Measurements from ENCODE around the gene ARHGEF7. TPM values are rescaled to one million over a fixed set of nuclear protein-coding genes. Genes with fewer than 3 reads are reported as not detected.

The ARHGEF7 gene
- total RNA-seq, 1 donor from 2014 or later, result 227 TPM

GRCh38 chr13:111243981-111244380 lies 128.9 kb downstream of the ARHGEF7 start:
- Mint-ChIP-seq H3K27me3 (ENCODE audit: unreplicated experiment) (no peaks in the 10 kb centered on the region), H3K9me3 (ENCODE audit: unreplicated experiment) (peaks cover 4% of the 10 kb centered on the region), H3K27ac (ENCODE audit: unreplicated experiment) (no peak overlapping the region), H3K4me1 (ENCODE audit: low read depth, unreplicated experiment) (peaks cover 13% of the 10 kb centered on the region), H3K4me3 (ENCODE audit: unreplicated experiment) (no peak overlapping the region), H3K36me3 (ENCODE audit: unreplicated experiment) (peaks cover 5% of the 10 kb centered on the region)
- DNase-seq, result no peak
- TF ChIP-seq CTCF (IDR thresholded peaks at IDR 0.05; ENCODE audit: partially characterized antibody, unreplicated experiment), result no peak

GRCh38 chr13:111245576-111246384 lies 130.7 kb downstream of the ARHGEF7 start:
- peaks cover 29% of the 10 kb centered on the region for H3K4me1 Mint-ChIP-seq (ENCODE audit: low read depth, unreplicated experiment)
- no peak for DNase-seq
- H3K27ac Mint-ChIP-seq (ENCODE audit: unreplicated experiment), result no peak overlapping the region
- peaks cover 4% of the 10 kb centered on the region for H3K9me3 Mint-ChIP-seq (ENCODE audit: unreplicated experiment)
- H3K4me3 Mint-ChIP-seq (ENCODE audit: unreplicated experiment), result no peak overlapping the region
- TF ChIP-seq CTCF (IDR thresholded peaks at IDR 0.05; ENCODE audit: partially characterized antibody, unreplicated experiment), result no peak
- H3K27me3 Mint-ChIP-seq (ENCODE audit: unreplicated experiment), result no peaks in the 10 kb centered on the region
- H3K36me3 Mint-ChIP-seq (ENCODE audit: unreplicated experiment), result peaks cover 12% of the 10 kb centered on the region

GRCh38 chr13:111247552-111247951 lies 132.4 kb downstream of the ARHGEF7 start:
- Mint-ChIP-seq H3K9me3 (ENCODE audit: unreplicated experiment) (peaks cover 7% of the 10 kb centered on the region), H3K4me3 (ENCODE audit: unreplicated experiment) (no peak overlapping the region), H3K27me3 (ENCODE audit: unreplicated experiment) (no peaks in the 10 kb centered on the region), H3K36me3 (ENCODE audit: unreplicated experiment) (peaks cover 12% of the 10 kb centered on the region), H3K27ac (ENCODE audit: unreplicated experiment) (no peak overlapping the region), H3K4me1 (ENCODE audit: low read depth, unreplicated experiment) (peaks cover 31% of the 10 kb centered on the region)
- TF ChIP-seq CTCF (IDR thresholded peaks at IDR 0.05; ENCODE audit: partially characterized antibody, unreplicated experiment), result no peak
- DNase-seq, result no peak

- Mint-ChIP-seq H3K4me3 (ENCODE audit: unreplicated experiment) (peak overlapping the region; percentile 2), H3K9me3 (ENCODE audit: unreplicated experiment) (peaks cover 7% of the 10 kb centered on the region), H3K27ac (ENCODE audit: unreplicated experiment) (no peak overlapping the region), H3K36me3 (ENCODE audit: unreplicated experiment) (peaks cover 15% of the 10 kb centered on the region), H3K4me1 (ENCODE audit: low read depth, unreplicated experiment) (peaks cover 31% of the 10 kb centered on the region), H3K27me3 (ENCODE audit: unreplicated experiment) (no peaks in the 10 kb centered on the region)
- DNase-seq, result no peak
- TF ChIP-seq CTCF (IDR thresholded peaks at IDR 0.05; ENCODE audit: partially characterized antibody, unreplicated experiment), result no peak
These were observed 133.7 kb downstream of the ARHGEF7 start for GRCh38 chr13:111248822-111249221.

GRCh38 chr13:111249637-111250360 lies 134.7 kb downstream of the ARHGEF7 start:
- no peak for DNase-seq
- Mint-ChIP-seq H3K27ac (ENCODE audit: unreplicated experiment) (peak overlapping the region; percentile 79), H3K4me1 (ENCODE audit: low read depth, unreplicated experiment) (peaks cover 31% of the 10 kb centered on the region), H3K9me3 (ENCODE audit: unreplicated experiment) (peaks cover 8% of the 10 kb centered on the region), H3K4me3 (ENCODE audit: unreplicated experiment) (no peak overlapping the region), H3K27me3 (ENCODE audit: unreplicated experiment) (no peaks in the 10 kb centered on the region), H3K36me3 (ENCODE audit: unreplicated experiment) (peaks cover 15% of the 10 kb centered on the region)
- TF ChIP-seq CTCF (IDR thresholded peaks at IDR 0.05; ENCODE audit: partially characterized antibody, unreplicated experiment), result no peak
